Gastroesophageal sphincter (tissue), 4 donors: ENCODE measurements around the gene C3orf20. TPM values are rescaled to one million over a fixed set of nuclear protein-coding genes. Genes with fewer than 3 reads are reported as not detected.
A peak's percentile ranks its signal among the peaks of the same experiment; 100 is the strongest.
"Not testable (repeated sequence)": the region's sequence is repeated elsewhere in the genome, so short reads cannot be mapped to it uniquely, and the experiment has no call there.

Experiments used
- ATAC-seq: fragments of 150-250 bp; one replicate; pipeline ENCODE4 v1.9.1; 2016; ENCODE audit warnings: mild to moderate bottlenecking, moderate library complexity
- H3K27ac ChIP-seq, 4 donors: fragments of 200-600 bp; sonication (generic) in 3 of 4; 1 replicate in 3 of 4; 2 replicates in 1 of 4; pipeline ENCODE4 v1.5.1; 2016 to 2019
- H3K27me3 ChIP-seq: fragments of 200-600 bp; sonication (generic); one replicate; pipeline ENCODE4 v1.5.1; 2019
- H3K36me3 ChIP-seq, 2 donors: fragments of 200-600 bp; sonication (generic); one replicate each; pipeline ENCODE4 v1.5.1; 2019; ENCODE audit warnings: control low read depth in 1 of 2
- H3K4me1 ChIP-seq, 3 donors: fragments of 200-600 bp; sonication (generic); 1 replicate in 2 of 3; 2 replicates in 1 of 3; pipeline ENCODE4 v1.5.1; 2016 to 2019; ENCODE audit warnings: control low read depth in 2 of 3
- H3K4me3 ChIP-seq, 2 donors: fragments of 200-600 bp; sonication (generic); one replicate each; pipeline ENCODE4 v1.5.1; 2019; ENCODE audit warnings: mild to moderate bottlenecking in 1 of 2, moderate library complexity in 1 of 2
- H3K9me3 ChIP-seq, 3 donors: fragments of 200-600 bp; sonication (generic); one replicate each; pipeline ENCODE4 v1.5.1; 2017 to 2019; ENCODE audit warnings: control low read depth in 2 of 3
- EP300 ChIP-seq: sonication (generic); formaldehyde crosslinking; IDR thresholded peaks from one replicate; pipeline ENCODE4 v1.6.1; 2017; ENCODE audit warnings: antibody characterized with exemption, mild to moderate bottlenecking
- POLR2A ChIP-seq, 2 donors: fragments of 450-650 bp; IDR thresholded peaks; one replicate each; pipeline ENCODE4 v1.6.1; 2017; ENCODE audit warnings: antibody characterized with exemption in 2 of 2, mild to moderate bottlenecking in 2 of 2, moderate library complexity in 1 of 2
- POLR2AphosphoS5 ChIP-seq: sonication (generic); formaldehyde crosslinking; IDR thresholded peaks from one replicate; pipeline ENCODE4 v1.6.1; 2017; ENCODE audit warnings: antibody characterized with exemption
- WGBS, 2 donors: methylation state at CpG; one replicate each; pipeline ENCODE4 v1.1.5; 2018; ENCODE audit warnings: low coverage in 1 of 2; 5-methylcytosine and 5-hydroxymethylcytosine counted together
- total RNA-seq, 4 donors: library from RNA; depleted of rRNA; stranded (reverse); fragments of >200 nt; gene quantifications; one replicate each; pipeline ENCODE4 v1.1.0, GENCODE V29; 2016
- TF ChIP-seq, protein P1 (sequence below), 4 experiments: fragments of 200-600 bp in 2 of 4; fragments of 450-650 bp in 2 of 4; sonication (generic) in 1 of 4; IDR thresholded peaks; one replicate each; pipeline ENCODE4 v1.5.1; 2017 to 2019; ENCODE audit warnings: antibody characterized with exemption in 4 of 4, mild to moderate bottlenecking in 2 of 4, moderate library complexity in 2 of 4

Gene C3orf20
- total RNA-seq, 4 donors from 2014 or later: 0.13 TPM; not detected in 3

- peaks cover 0 to 45% (median 0%) of the 10 kb centered on the region in 3 donors for H3K4me1 ChIP-seq
- peak overlapping the region in 1 of 4 donors; percentile 47 for H3K27ac ChIP-seq
- no peak overlapping the region for H3K4me3 ChIP-seq
- whole genome bisulfite sequencing, 2 donors: 29 to 66% methylated on average over 1 to 2 of the region's 4 CpGs
- H3K27me3 ChIP-seq: peaks cover 32% of the 10 kb centered on the region
- no peaks in the 10 kb centered on the region for H3K9me3 ChIP-seq
- no peak for TF ChIP-seq EP300
- TF ChIP-seq, protein P1, sequence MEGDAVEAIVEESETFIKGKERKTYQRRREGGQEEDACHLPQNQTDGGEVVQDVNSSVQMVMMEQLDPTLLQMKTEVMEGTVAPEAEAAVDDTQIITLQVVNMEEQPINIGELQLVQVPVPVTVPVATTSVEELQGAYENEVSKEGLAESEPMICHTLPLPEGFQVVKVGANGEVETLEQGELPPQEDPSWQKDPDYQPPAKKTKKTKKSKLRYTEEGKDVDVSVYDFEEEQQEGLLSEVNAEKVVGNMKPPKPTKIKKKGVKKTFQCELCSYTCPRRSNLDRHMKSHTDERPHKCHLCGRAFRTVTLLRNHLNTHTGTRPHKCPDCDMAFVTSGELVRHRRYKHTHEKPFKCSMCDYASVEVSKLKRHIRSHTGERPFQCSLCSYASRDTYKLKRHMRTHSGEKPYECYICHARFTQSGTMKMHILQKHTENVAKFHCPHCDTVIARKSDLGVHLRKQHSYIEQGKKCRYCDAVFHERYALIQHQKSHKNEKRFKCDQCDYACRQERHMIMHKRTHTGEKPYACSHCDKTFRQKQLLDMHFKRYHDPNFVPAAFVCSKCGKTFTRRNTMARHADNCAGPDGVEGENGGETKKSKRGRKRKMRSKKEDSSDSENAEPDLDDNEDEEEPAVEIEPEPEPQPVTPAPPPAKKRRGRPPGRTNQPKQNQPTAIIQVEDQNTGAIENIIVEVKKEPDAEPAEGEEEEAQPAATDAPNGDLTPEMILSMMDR (IDR thresholded peaks at IDR 0.05): no peak
- no peak for TF ChIP-seq POLR2A (IDR thresholded peaks at IDR 0.05)
- no peak for TF ChIP-seq POLR2AphosphoS5
- no peak for ATAC-seq
- H3K36me3 ChIP-seq: no peaks in the 10 kb centered on the region
These were observed 131.1 kb downstream of the C3orf20 start for GRCh38 chr3:14805961-14806537.

GRCh38 chr3:14806641-14807263, 131.8 kb downstream of the C3orf20 start:
- no peak for ATAC-seq
- TF ChIP-seq EP300 (no peak), POLR2A (IDR thresholded peaks at IDR 0.05) (no peak)
- TF ChIP-seq, protein P1 (IDR thresholded peaks at IDR 0.05): no peak
- peaks cover 39% of the 10 kb centered on the region for H3K27me3 ChIP-seq
- no peaks in the 10 kb centered on the region for H3K9me3 ChIP-seq
- no peaks in the 10 kb centered on the region for H3K36me3 ChIP-seq
- peaks cover 0 to 49% (median 0%) of the 10 kb centered on the region in 3 donors for H3K4me1 ChIP-seq
- 65 to 86% methylated on average over 3 to 6 of the region's 8 CpGs for WGBS, 2 donors
- no peak overlapping the region for H3K4me3 ChIP-seq
- peak overlapping the region in 1 of 4 donors; percentile 47 for H3K27ac ChIP-seq

GRCh38 chr3:14808025-14808424, 133.1 kb downstream of the C3orf20 start:
- Histone ChIP-seq H3K27ac (no peak overlapping the region), H3K4me3 (no peak overlapping the region), H3K9me3 (no peaks in the 10 kb centered on the region), H3K27me3 (peaks cover 50% of the 10 kb centered on the region), H3K4me1 (peaks cover 0 to 58% (median 3%) of the 10 kb centered on the region in 3 donors), H3K36me3 (no peaks in the 10 kb centered on the region)
- no peak for TF ChIP-seq EP300
- no peak for TF ChIP-seq POLR2AphosphoS5
- TF ChIP-seq, protein P1 (IDR thresholded peaks at IDR 0.05): no peak
- no peak for TF ChIP-seq POLR2A (IDR thresholded peaks at IDR 0.05)
- no peak for ATAC-seq

GRCh38 chr3:14808502-14809266, 133.7 kb downstream of the C3orf20 start:
- WGBS, 2 donors: 82 to 84% methylated on average over 5 of the region's 5 CpGs
- ATAC-seq: no peak
- no peak overlapping the region for H3K4me3 ChIP-seq
- H3K27me3 ChIP-seq: peaks cover 56% of the 10 kb centered on the region
- no peaks in the 10 kb centered on the region for H3K36me3 ChIP-seq
- no peak overlapping the region for H3K27ac ChIP-seq
- no peak for TF ChIP-seq EP300
- TF ChIP-seq, protein P1 (IDR thresholded peaks at IDR 0.05): no peak
- no peak for TF ChIP-seq POLR2A (IDR thresholded peaks at IDR 0.05)
- TF ChIP-seq POLR2AphosphoS5: no peak
- no peaks in the 10 kb centered on the region for H3K9me3 ChIP-seq
- peaks cover 0 to 59% (median 3%) of the 10 kb centered on the region in 3 donors for H3K4me1 ChIP-seq

GRCh38 chr3:14809611-14810010, 134.7 kb downstream of the C3orf20 start:
- H3K27me3 ChIP-seq: peaks cover 57% of the 10 kb centered on the region
- not testable (repeated sequence) for ATAC-seq, H3K36me3 ChIP-seq, H3K9me3 ChIP-seq
- H3K27ac ChIP-seq: peak overlapping the region in 3 of 4 donors; percentile 64 to 70 (median 66)
- peak overlapping the region in 1 of 2 donors; percentile 65 for H3K4me3 ChIP-seq
- H3K4me1 ChIP-seq: peaks cover 0 to 60% (median 3%) of the 10 kb centered on the region in 3 donors
- 67% methylated on average over 1 of the region's 9 CpGs; no CpG with 5 or more reads in 1 of the 2 donors for WGBS, 2 donors
